Activated gamma-delta T cell treated with anti-CD3 and anti-CD28 coated beads, Interleukin-2, amount 50 U/mL, for 16 hours (primary cell): Measurements from ENCODE around the gene PC.

ENCODE experiments used
- DNase-seq: peaks from one replicate; pipeline ENCODE4 v3.0.0-alpha.2; 2020; ENCODE audit warnings: low read depth

PC gene

DNA sequence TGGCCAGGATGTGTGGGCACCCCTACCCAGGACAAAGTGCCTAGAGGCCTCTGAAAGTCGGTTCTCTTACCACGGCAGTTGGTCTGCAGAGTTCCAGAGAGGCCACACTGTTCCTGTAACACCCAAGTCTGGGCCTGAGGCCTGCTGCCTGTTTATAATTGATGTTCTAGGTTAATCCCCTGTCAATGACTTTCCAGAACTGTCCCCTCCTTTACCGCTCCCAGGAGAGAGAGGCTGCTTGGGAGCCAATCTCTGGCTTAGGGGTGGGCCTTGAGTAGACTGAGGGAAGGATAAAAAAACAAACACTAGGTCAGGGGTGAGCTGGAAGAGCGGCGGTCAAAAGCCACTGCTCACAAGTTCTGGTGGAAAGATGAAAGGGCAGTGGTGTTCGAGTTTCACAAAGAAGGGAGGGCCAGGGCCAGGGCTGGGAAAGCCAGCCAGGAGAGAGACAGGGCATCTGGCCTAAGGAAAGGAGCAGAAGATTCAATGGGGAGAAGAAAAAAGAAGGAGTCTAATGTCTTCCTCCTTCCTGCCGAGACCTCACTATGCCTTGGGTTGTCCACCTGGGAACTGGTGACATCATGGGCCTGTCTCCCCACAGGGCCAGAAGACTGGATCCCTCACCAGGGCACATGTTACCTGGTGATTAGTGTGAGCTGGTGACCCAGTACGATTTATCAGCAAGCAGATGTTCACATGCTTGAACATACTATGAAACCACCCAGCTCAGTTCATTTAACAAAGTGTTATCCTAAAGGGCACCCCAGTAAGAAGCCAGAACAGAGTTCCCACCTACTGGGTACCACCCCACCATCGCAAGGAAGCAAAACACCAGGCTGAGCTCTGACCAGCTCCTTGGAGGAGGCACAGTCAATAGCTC lies 50.2 kb downstream of the PC start:
- no peak for DNase-seq

DNA sequence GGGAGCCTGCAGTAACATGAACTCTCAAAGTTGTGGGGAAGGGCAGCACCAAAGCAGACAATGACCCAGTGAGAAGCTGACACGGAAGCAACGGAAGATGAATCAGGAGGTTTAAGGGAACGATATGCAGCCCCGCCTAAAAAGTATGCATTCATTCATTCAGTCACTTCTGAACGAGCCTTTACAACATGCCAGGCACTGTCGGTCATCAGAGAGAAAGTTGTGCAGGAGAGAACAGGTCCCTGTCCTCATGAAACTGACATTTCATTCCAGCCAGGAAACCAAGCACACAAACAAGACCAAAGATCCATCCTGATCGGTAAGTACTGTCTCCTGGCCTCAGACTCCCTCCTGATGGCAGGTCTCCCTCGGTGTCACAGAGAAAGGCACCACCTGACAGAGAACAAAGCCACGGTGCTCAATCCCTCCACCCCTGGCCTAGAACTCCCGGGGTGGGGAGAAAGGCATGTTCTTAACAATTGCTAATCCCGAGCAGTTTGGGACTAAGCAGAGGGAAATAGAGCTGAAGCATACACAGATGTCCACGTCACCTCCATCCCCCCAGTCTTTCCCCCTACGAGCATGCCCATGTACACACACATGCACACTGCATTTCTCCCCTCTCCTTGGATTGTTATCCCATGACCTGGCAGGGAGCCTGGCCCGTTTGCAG lies 52.0 kb downstream of the PC start:
- DNase-seq, result no peak

DNA sequence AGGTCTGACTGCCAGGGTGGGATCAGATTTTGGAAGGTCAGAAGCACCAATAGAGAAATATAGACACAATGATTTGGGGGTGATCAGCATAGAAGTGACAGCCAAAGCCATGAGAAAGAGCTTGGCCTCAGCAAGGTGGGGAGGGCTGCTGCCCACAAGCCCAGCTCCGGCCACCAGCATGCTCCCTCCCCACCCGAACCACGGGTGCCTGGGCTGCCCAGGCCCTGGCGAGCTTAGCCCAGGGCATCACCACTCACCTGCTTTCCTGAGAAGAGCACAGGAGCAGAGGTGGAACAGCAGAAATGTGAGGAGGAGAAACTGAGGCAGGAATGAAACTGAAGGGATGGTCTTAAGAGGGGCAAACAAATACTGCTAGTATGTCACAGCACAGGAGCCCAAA lies 52.6 kb downstream of the PC start:
- DNase-seq, result no peak

DNA sequence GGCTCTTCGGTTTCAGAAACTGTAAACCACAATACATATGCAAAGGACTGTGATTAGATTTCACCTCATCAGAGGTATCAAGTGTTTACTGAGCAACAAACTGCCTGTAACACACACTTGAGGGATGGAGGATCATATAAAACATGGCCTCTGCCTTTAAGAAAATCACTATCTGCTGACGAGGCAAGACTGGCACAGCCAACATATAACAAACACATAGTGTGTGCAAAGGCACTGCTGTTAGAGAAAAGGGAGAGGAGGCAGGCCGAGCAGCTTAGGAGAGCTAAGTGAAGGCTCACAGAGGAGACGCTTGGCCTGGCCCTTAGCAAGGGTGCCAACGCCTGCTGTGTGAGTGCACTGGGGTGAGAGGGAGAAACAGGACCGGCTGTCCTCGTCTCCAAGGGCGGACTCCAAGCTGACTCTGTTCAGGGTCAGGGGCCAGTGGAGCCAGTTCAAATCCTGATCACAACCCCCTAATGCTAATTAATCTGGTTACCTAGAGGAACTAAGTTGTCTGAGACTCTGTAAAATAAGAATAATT lies 53.1 kb downstream of the PC start:
- DNase-seq, result no peak

DNA sequence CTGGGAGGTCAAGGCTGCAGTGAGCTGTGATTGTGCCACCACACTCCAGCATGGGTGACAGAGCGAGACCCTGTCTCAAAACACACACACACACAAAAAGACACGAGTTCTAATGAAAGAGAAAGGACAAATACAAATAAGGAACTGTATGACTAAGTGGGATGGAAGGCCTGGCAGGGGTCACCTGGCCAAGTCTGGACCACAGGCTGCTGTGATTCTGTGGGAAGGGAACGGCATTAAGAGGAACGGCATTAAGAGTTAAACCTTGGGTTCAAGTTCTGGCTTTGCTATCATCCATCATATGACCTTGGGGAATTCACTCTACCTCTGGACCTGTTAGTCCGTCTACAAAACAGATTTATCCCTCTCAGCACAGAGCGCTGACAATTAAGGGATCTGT lies 53.6 kb downstream of the PC start:
- no peak for DNase-seq

DNA sequence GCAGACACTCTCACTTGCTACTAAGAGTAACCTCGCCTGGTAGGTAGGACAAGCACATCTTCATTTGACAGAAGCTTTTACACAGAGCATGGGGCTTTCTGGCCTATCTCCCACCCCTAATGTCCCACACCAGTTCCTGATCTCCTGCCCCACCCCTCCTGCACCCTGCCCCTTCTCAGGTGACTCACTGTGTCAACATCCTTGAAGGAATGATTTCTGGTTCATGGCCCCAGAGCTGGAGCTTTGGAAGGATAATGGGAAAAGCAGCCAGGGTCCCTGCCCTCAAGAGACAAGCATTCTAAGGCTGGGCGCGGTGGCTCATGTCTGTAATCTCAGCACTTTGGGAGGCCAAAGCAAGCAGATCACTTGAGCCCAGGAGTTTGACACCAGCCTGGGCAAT lies 54.1 kb downstream of the PC start:
- no peak for DNase-seq

DNA sequence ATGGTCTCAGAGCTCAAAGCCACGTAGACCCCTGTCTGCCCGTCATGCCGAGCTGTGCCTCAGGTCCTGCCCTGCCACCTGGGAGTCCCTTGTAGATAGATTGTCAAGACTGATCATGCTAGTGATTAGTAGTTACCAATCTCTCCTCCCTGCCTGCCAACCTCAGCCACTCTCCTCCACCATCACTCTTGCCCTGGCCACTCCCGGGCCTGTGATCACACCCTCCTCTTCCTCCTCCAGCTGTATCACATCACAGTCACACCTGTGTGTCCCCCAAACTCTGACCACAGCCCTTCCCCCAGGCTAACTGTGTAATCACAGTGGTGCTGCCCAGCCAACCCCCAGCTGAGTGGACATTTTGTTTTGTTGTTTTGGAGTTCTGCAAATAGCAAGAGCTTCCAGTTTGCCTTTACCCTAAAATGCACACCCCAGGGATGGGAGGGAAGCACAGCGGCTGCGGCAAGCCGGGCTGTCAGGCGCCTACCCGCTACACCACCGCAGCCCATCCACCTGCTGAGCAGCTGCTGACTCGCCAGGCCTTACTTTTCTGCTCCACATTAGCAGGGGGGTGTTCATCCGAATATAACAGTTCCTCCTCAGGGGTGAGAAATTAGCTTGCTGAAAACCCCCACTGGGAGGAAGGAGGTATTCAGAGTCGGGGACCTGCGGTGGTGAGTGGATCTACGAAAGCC lies 55.6 kb downstream of the PC start:
- no peak for DNase-seq

DNA sequence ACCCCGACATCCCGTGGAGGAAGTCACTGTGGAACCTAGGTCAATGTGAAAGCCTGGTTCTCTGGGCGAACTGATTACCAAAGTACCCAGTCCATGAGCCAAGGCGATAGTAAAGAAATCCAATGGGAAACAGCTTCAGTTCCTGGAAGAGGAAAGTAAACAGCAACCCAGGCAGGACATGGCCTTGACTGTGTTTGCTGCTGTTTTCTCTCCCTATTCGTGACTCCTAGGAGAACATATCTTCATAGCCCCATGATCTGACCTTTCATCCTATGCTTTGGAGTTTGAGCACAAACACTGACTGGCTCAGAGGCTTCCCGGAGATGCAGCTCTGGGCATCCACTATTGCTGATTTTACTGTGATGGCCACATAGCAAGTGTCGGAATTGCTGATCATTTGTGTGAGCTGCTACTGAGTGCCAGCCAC lies 56.2 kb downstream of the PC start:
- DNase-seq, result no peak

DNA sequence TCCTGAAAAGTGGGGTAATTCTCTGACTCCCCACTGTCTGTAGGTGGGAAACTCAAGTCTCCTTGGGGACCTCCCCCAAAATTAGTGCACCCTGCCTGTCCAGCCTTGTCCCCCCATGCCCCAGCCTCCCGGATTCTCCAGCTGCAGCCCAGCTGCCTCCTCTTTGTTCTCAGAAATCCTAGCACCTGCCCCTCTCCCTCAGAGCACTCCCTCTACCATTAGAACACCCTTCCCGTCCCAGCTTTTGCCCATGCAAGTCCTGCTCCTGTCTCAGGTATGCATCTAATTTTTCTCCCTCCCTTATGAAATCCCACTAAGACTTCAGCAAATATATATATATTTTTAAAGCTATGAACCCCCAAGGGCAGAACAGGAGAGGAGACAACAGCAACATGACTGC lies 64.0 kb downstream of the PC start:
- no peak for DNase-seq

DNA sequence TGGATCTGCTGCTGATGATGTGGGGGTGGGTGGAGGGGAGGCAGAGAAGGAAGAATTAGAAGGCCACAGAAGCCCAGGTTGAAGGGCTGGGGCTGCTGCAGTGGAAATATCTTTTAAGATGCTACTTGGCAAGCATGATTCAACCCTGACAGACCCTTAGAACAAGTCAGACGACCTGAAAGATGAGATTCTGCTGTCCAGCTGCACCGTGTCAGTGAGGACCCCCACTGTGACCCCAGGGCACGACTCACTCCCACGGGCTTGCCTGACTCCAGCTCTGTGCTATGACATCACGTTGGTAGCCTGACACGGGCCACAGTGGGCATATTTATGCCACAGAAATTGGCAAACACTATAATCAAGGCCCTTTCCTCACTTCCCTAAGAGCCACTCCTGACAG lies 65.3 kb downstream of the PC start:
- no peak for DNase-seq

DNA sequence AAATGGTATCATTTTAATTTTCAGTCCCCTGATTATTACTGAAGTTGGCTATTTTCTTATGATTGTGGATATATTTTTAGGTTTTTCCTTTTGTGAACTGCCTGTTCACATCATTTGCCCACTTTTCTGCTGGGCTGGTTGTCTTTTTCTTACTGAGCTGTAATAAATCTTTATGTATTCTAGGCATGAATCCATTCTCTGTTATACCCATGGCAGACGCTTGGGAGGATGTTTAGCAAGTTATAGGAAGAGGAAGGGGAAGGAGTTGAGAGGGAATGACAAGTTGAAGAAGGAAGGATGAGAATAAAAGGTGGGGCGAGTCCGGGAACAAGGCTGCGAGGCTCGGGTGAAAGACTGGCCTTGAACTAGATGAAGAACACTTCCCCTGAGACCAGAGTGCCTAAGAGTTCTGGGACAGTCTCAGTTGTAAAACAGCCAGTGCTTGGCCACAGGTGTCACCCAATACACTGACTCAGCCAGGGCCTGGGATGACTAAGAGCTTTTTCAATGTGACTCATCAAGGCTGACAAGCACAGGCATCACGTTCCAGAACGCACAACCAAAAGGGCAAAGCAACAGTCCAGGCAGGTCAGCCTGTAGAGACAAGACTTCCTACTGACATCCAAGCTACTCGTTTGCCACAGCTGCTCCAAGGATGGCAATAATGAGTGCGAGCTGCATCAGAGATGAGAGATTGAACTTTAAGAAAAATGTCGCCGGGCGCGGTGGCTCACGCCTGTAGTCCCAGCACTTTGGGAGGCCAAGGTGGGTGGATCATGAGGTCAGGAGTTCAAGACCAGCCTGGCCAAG lies 66.1 kb downstream of the PC start:
- peak; percentile 6 for DNase-seq

DNA sequence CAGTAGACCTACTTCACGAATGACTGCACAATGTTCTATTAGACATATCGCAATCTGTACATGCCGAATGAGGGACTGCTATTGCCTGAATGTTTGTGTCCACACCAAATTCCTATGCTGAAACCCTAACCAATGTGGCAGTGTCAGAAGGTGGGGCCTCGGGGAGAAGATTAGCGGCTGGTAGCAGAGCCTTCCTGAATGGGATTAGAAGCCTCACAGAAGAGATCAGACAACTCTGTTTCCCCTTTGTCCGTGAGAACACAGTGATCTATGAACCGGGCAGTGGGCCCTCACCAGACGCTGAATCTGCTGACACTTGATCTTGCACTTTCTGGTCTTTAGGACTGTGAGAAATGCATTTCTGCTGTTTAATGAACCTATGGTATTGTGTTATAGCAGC lies 68.2 kb downstream of the PC start:
- no peak for DNase-seq

DNA sequence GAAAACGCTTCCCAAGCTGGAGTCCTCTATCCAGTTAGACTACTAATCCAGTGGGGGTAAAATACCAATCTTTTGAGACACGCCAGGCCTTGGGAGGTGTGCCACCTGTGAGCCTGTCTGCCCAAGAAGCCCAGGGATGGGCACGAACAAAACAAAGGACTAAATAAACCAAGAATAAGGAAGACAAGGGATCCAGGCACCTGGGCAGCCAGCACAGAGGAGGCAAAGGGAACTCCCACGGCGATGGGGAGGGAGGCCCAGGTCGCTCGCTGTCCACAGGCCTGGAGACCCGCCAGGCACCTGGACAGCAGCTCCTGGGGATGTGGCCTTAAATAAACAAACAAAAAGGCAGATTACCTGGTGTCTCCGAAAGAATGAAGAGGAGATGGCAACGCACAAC lies 69.9 kb downstream of the PC start:
- DNase-seq, result no peak

DNA sequence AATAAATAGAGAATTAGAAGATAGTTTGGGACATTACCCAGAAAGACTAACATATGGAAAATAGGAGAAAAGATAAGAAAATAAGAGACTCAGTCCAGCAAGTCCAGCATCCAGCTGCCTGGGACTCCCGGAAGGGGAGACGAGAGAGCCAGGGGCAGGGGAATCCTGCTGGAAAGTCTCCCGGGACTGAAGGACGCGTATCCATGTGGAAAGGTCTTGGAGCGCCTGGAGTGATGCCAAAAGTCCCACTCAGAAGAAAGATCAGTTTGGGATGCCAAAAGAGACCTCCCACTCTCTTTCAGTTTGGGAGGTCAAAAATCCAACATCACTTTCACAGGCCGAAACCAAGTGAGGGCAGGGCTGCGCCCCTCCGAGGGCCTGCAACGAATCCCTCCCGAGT lies 70.7 kb downstream of the PC start:
- DNase-seq, result no peak

DNA sequence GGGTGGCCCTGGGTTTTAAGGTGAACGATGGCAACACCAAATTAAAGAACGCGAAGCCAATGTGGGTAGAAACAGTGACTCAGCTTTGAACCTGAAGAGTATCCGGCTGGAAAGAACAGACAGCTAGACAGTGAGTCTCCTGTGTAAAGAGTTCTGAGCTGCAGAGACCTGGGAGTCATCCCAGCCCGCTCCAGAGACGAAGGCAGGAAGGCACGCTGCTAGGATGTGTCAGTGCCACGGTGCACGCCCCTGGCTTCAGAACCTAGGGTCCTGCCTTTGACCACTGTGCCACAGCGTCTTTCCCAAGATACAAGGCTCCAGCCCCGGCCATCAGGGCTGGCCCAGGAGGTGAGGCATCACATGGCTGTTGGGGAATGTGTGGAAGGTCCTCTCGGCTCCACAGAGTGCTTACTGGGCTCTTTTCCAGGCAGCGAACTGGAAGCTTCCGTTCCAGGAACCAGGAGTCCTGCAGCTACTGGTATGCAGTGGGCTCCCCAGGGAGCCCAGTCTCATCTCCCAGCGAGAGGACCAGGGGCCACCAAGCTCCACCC lies 71.4 kb downstream of the PC start:
- no peak for DNase-seq

DNA sequence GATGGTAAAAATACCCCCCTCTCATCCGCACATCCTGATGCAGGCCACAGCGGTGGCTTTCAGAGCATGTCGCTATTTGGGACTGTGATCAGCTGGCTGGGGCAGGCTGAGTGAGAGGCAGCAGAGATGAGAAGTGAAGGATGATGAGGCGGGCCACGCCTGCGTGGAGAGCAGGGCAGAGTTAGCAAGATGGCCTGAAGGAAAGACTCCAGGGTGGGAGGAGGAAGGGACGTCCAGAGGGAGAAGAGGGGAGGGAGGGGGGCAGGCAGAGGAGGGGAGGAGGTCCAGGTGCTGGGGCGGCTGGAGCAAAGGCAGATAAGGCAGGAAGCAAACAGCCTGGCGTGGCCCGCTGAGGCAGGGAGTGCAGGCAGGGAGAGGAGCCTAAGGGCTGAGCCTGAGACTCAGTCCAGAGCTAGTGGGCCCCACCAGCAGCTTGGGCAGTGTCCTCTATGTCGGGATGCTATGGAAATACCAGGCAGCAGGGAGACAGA lies 72.2 kb downstream of the PC start:
- DNase-seq, result no peak

DNA sequence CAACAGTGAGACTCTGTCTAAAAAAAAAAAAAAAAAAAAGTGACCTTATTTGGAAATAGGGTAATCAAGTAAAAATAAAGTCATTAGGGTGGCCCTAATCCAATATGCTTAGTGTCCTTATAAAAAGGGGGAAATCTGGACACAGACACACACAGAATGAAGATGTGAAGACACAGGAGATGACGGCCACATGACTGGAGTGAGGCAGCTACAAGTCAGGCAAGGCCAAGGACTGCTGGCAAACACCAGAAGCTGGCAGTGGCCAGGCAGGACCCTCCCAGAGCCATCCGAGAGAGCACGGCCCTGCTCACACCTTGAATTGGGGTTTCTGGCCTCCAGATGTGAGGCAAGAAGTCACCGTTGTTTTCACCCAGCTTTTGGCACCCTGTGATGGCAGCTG lies 72.7 kb downstream of the PC start:
- no peak for DNase-seq

DNA sequence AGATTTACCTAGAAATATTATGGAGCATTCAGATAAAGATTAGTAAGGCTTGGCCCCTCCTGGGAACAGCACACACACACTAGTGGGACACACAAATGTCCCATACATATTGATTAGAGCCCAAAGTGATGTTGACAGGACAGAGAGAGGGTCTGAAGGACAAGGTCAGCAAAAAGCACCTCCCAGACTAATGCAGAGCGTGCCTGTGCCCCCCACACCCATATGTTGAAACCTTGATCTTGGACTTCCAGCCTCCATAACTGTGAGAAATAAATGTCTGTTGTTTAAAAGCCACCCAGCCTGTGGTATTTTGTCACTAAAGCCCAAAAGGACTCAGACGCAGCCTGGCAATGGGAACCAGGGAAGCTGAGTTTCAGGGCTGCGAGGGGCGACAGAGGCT lies 73.7 kb downstream of the PC start:
- no peak for DNase-seq

DNA sequence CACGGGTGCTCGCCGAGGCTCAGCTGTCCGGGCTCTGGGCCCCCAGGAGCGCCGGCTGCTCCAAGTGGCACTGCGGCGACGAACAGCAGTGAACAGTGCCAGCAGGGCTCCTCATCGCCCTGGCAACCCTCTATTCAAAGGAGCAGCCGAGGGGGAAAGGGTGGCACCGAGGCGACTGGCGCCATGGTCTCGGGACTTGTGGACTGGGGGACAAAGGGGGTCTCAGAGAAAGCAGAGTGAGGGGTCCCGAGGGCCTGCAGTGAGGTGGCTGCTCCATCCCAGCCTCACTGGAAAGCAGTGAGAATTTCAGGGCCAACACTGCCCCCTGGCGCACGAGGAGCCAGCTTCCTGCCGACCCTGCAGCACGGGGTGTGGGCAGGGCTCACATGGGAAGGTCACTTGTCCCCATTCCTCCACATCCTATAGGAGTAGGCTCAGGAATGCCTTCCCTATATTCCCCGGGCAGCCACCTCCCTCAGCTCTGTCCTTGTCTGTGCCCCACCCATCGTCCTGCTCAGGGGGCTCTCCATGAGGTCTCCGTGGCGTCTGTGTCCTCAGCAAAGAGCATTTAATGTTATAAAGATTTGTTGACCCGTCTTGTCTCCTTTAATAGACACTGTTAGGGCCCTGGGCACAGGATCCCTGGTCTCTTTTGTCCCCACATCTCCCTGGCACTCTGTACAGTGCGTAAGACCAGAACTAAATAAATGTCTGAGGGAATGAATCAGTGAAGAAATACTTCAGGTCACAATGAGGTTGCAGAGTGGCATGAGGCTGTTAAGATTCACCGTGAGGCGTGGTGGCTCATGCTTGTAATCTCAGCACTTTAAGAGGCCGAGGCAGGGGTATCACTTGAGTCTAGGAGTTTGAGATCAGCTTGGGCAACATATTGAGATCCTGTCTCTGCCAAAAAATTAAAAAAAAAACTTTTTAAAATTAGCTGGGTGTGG lies 74.9 kb downstream of the PC start:
- DNase-seq, result peak; percentile 40

DNA sequence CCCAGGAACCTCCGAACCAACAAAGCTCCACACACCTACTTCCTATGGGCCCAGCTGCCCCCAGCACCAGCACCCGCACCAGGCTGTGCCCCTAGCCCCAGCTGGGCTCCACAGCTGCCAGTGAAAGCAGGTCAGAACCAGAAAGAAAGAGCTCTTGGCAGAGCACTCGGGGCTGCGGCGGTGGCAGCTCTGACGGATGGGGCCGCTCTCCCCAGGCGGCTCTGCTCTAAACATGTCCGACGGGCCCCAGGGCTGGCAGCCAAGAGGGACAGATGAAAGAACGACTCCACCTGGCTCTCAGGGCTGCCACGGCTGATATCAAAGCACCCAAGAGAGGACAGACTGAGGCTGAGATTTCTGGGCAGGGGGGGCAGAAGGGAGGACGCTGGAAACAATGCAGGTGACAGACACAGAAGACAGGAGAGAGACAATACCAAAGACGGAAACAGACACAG lies 75.6 kb downstream of the PC start:
- no peak for DNase-seq
